Mucosa of gallbladder (tissue), 1 donor: ENCODE data around the gene KRTAP3-2. TPM values are rescaled to one million over a fixed set of nuclear protein-coding genes. Genes with fewer than 3 reads are reported as not detected.
A peak's percentile ranks its signal among the peaks of the same experiment; 100 is the strongest.

Source experiments
- DNase-seq: peaks from one replicate; pipeline ENCODE4 v3.0.0-alpha.2; 2020; ENCODE audit warnings: low spot score
- total RNA-seq: library from RNA; stranded (reverse); gene quantifications from one replicate; pipeline ENCODE4 v1.2.1, GENCODE V29; 2021
- donor health status: DM: no; HTN: no; CAD: no.

Gene KRTAP3-2
- total RNA-seq, 1 donor from 2014 or later = not detected

- no peak for DNase-seq
These were observed 35.9 kb downstream of the KRTAP3-2 start for GRCh38 chr17:40963838-40964237.

DNA sequence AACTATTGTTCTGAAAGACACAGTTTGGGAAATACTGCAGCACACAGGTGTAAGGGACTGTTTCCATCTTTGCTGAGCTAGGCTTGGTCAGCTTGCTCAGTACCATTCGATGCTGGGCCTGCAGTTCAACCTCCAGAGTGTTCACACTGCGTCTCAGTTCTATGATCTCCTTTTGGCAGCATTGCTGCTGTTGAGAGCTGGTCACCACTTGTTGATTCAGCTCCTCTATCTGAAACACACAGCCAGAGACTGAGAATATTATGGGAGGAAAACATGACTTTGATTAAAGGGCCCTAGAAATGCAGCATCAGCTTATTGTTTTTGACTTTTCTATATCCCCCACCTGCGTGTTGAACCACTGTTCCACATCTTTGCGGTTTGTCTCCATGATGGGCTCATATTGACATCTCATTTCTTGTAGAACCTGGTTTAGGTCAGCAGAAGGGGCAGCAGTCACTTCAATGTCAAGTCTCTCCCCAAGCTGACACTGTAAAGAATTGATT lies 37.6 kb downstream of the KRTAP3-2 start:
- no peak for DNase-seq

- DNase-seq = no peak
These were observed 38.1 kb downstream of the KRTAP3-2 start for GRCh38 chr17:40961591-40961990.

- no peak for DNase-seq
These were observed 39.6 kb downstream of the KRTAP3-2 start for GRCh38 chr17:40960144-40960543.

GRCh38 chr17:40958086-40958953 lies 41.4 kb downstream of the KRTAP3-2 start:
- DNase-seq = peak; percentile 58

GRCh38 chr17:40956401-40957254 lies 43.1 kb downstream of the KRTAP3-2 start:
- peak; percentile 56 for DNase-seq

DNA sequence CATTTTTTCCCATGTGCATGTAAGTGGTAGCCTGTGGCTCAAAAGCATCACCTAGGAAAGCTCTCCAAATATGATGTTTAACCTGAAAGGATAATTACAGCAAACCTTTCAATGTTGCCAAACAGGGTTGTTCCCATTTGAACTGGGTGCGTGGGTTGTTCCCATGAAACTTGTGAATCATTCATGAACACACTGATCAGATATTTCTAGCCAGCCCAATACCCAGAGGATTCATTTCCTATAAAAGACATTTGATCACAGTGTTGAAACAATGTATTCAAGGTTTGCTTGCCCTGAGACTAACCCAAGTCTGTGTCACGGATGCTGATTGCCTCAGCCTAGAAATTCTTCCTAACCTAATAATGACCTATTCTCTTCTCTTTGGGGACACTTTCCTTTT lies 45.8 kb downstream of the KRTAP3-2 start:
- DNase-seq = no peak

DNA sequence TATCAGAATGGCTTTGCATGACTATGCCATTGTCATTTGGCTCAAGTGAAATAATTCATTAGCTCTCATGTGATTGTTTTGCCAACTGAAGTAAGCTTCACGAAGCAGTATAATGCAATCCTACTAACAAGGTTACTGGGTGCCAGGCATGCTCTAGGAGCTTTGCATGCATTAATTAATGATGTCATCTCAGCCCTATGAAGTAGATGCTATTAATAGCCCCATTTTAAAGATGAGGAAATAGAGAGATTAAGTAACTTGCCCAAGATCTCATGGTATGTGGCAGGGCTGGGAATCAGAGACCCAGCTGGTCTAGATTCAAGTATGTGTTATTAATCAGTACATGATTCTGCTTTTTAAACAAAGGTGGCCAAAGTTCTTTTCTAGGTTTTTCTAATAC lies 47.0 kb downstream of the KRTAP3-2 start:
- no peak for DNase-seq

DNA sequence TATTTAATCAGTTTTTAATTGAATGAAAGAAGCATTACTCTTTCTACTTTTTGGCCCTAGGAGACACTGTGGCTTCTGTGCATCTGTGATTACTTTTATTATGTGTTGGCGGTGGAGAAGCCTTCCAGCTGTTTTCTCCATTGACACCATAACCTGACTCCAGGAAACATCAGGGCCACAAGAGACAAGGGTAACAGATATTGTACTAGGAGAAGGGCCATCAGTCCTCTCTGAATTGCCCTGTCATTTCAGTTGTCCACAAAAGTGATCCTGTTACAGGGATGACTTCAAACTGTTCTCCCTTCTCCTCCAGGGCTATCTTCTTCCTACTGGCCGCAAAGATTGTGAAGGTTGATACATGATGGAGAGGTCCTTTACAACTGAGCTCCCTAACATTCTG lies 47.6 kb downstream of the KRTAP3-2 start:
- no peak for DNase-seq

DNA sequence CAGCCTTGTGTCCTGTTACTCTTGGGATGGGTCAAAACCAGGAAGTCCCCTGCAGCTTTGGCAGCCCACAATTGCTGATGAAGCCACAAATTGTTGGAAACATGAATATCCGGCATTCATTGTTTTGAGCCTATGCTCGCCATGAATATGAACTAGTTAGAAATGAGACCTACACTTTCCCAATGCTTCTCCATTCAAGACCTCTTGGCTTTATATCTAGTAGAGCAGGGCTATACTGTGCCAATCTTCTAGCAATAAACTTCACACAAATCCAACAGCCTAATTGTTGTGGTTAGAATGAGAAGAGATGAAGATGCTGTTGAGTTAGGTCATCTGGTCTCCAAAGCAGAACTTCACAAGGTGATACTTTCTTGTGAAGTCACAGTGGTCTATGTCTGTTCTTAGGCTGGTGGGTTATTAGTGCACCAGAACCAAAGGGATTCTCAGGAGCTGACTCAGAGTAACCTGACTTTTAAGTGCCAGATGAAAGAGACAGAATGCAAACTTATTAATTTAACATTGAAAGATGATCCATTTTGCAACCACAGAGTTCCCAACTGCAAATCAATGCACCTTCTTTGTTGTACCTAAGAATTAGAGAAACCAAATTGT lies 48.6 kb downstream of the KRTAP3-2 start:
- no peak for DNase-seq

DNA sequence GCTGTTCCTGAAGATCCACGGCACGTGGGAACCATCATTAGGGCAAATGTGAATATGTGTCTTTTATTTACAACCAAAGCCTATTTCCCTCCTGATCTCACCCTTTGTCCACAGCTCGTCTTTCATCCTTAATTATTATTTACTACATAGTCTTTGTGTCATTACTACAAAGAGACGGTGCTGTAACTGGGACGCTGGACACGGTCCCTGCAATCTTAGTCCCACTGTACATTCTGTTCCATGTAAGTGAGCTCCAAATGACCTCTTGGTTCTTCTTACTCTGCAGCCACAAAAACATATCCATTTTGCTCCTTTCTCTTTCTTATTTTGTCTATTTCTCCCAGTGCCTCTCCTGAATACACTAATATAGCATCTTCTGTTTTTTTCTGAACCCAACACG lies 49.5 kb downstream of the KRTAP3-2 start:
- no peak for DNase-seq

- DNase-seq = no peak
These were observed 50.3 kb downstream of the KRTAP3-2 start for GRCh38 chr17:40949418-40949817.

Other genes starting within 250 kb of the KRTAP3-2 start
- gene KRT25, start 244.6 kb downstream of the KRTAP3-2 start, total RNA-seq = not detected
- not detected for gene KRT26, start 227.7 kb downstream of the KRTAP3-2 start, total RNA-seq
- gene KRT27, start 217.4 kb downstream of the KRTAP3-2 start, total RNA-seq = not detected
- not detected for gene KRT28, start 199.9 kb downstream of the KRTAP3-2 start, total RNA-seq
- gene KRT10, start 177.3 kb downstream of the KRTAP3-2 start, total RNA-seq = 30.1 TPM
- gene KRT12, start 132.7 kb downstream of the KRTAP3-2 start, total RNA-seq = not detected
- gene KRT20, start 114.7 kb downstream of the KRTAP3-2 start, total RNA-seq = 0.32 TPM
- 7.0 TPM for gene KRT23, start 62.3 kb downstream of the KRTAP3-2 start, total RNA-seq
- gene KRT39, start 33.0 kb downstream of the KRTAP3-2 start, total RNA-seq = not detected
- not detected for gene KRT40, start 15.6 kb downstream of the KRTAP3-2 start, total RNA-seq
- not detected for gene KRTAP3-3, start 5.7 kb downstream of the KRTAP3-2 start, total RNA-seq
- not detected for gene KRTAP3-1, start 9.2 kb upstream of the KRTAP3-2 start, total RNA-seq
- not detected for gene KRTAP1-5, start 27.3 kb upstream of the KRTAP3-2 start, total RNA-seq
- gene KRTAP1-4, start 30.3 kb upstream of the KRTAP3-2 start, total RNA-seq = not detected
- not detected for gene KRTAP1-3, start 35.0 kb upstream of the KRTAP3-2 start, total RNA-seq
- not detected for gene KRTAP1-1, start 41.5 kb upstream of the KRTAP3-2 start, total RNA-seq
- gene KRTAP2-1, start 47.4 kb upstream of the KRTAP3-2 start, total RNA-seq = not detected
- not detected for gene KRTAP2-2, start 55.3 kb upstream of the KRTAP3-2 start, total RNA-seq
- gene KRTAP2-3, start 60.2 kb upstream of the KRTAP3-2 start, total RNA-seq = not detected
- gene KRTAP2-4, start 66.0 kb upstream of the KRTAP3-2 start, total RNA-seq = not detected
- not detected for gene KRTAP4-7, start 84.2 kb upstream of the KRTAP3-2 start, total RNA-seq
- not detected for gene KRTAP4-8, start 98.2 kb upstream of the KRTAP3-2 start, total RNA-seq
- gene KRTAP4-16, start 102.3 kb upstream of the KRTAP3-2 start, total RNA-seq = not detected
- gene KRTAP4-9, start 105.5 kb upstream of the KRTAP3-2 start, total RNA-seq = not detected
- not detected for gene KRTAP4-11, start 118.5 kb upstream of the KRTAP3-2 start, total RNA-seq
- not detected for gene KRTAP4-12, start 124.3 kb upstream of the KRTAP3-2 start, total RNA-seq
- gene KRTAP4-6, start 140.6 kb upstream of the KRTAP3-2 start, total RNA-seq = not detected
- gene KRTAP4-5, start 149.9 kb upstream of the KRTAP3-2 start, total RNA-seq = not detected
- gene KRTAP4-4, start 160.8 kb upstream of the KRTAP3-2 start, total RNA-seq = not detected
- gene KRTAP4-3, start 168.3 kb upstream of the KRTAP3-2 start, total RNA-seq = not detected
- gene KRTAP4-2, start 178.3 kb upstream of the KRTAP3-2 start, total RNA-seq = not detected
- gene KRTAP4-1, start 185.0 kb upstream of the KRTAP3-2 start, total RNA-seq = not detected
- not detected for gene KRTAP9-1, start 190.0 kb upstream of the KRTAP3-2 start, total RNA-seq
- not detected for gene KRTAP9-2, start 226.7 kb upstream of the KRTAP3-2 start, total RNA-seq
- gene KRTAP9-3, start 232.5 kb upstream of the KRTAP3-2 start, total RNA-seq = not detected
- not detected for gene KRTAP9-8, start 238.1 kb upstream of the KRTAP3-2 start, total RNA-seq
- gene KRTAP9-4, start 249.8 kb upstream of the KRTAP3-2 start, total RNA-seq = not detected